Body of pancreas (tissue), 4 donors: ENCODE measurements around the gene RGS14. TPM values are rescaled to one million over a fixed set of nuclear protein-coding genes. Genes with fewer than 3 reads are reported as not detected.
"Not testable (repeated sequence)": the region's sequence is repeated elsewhere in the genome, so short reads cannot be mapped to it uniquely, and the experiment has no call there.

ENCODE experiments used
- ATAC-seq: fragments of 150-250 bp; one replicate; pipeline ENCODE4 v1.9.1; 2016
- DNase-seq, 4 donors: peaks; one replicate each; pipeline ENCODE4 v3.0.0-alpha.2; 2019
- H3K27ac ChIP-seq, 4 donors: fragments of 200-600 bp; sonication (generic); 1 replicate in 3 of 4; 2 replicates in 1 of 4; pipeline versions ENCODE4 v1.5.1 to v1.6.1; 2016 to 2019; ENCODE audit warnings: mild to moderate bottlenecking in 1 of 4, mixed read lengths in 1 of 4, moderate library complexity in 1 of 4
- H3K27me3 ChIP-seq, 2 donors: fragments of 200-600 bp; sonication (generic); one replicate each; pipeline ENCODE4 v1.6.0; 2016; ENCODE audit warnings: mild to moderate bottlenecking in 1 of 2
- H3K36me3 ChIP-seq, 2 donors: fragments of 200-600 bp; sonication (generic); replicated peaks in 1 of 2; 2 replicates each; pipeline ENCODE4 v1.5.1; 2016; ENCODE audit warnings: low read depth in 2 of 2; ENCODE audit not compliant: insufficient read depth in 1 of 2
- H3K4me1 ChIP-seq: fragments of 200-600 bp; sonication (generic); one replicate; pipeline ENCODE4 v1.6.0; 2016
- H3K4me3 ChIP-seq, 2 donors: fragments of 200-600 bp; sonication (generic); 1 replicate in 1 of 2; 2 replicates in 1 of 2; pipeline ENCODE4 v1.5.1; 2016 to 2019
- H3K9me3 ChIP-seq, 3 donors: fragments of 200-600 bp; sonication (generic); 1 replicate in 2 of 3; 2 replicates in 1 of 3; pipeline ENCODE4 v1.5.1; 2016
- POLR2A ChIP-seq, 3 donors: fragments of 450-650 bp; IDR thresholded peaks; one replicate each; pipeline ENCODE4 v1.6.1; 2016; ENCODE audit warnings: antibody characterized with exemption in 3 of 3, mild to moderate bottlenecking in 2 of 3
- WGBS, 2 donors: methylation state at CpG; one replicate each; pipeline ENCODE4 v1.1.5; 2017; 5-methylcytosine and 5-hydroxymethylcytosine counted together
- intact Hi-C: fragments of 100-400 bp; cut with DNase I; formaldehyde crosslinking; loops from one replicate; pipeline ENCODE4 v1.15.1; 2023
- total RNA-seq, 2 donors: library from RNA; depleted of rRNA; stranded (reverse); fragments of >200 nt; gene quantifications; one replicate each; pipeline ENCODE4 v1.1.0, GENCODE V29; 2016
- TF ChIP-seq, protein P1 (sequence below), 7 experiments: fragments of 450-650 bp in 4 of 7; fragments of 200-600 bp in 3 of 7; sonication (generic) in 3 of 7; IDR thresholded peaks; one replicate each; pipeline ENCODE4 v1.5.1; 2016 to 2019; ENCODE audit warnings: antibody characterized with exemption in 7 of 7

The RGS14 gene
- total RNA-seq, 2 donors from 2014 or later: 15.0 to 39.2 TPM

DNA sequence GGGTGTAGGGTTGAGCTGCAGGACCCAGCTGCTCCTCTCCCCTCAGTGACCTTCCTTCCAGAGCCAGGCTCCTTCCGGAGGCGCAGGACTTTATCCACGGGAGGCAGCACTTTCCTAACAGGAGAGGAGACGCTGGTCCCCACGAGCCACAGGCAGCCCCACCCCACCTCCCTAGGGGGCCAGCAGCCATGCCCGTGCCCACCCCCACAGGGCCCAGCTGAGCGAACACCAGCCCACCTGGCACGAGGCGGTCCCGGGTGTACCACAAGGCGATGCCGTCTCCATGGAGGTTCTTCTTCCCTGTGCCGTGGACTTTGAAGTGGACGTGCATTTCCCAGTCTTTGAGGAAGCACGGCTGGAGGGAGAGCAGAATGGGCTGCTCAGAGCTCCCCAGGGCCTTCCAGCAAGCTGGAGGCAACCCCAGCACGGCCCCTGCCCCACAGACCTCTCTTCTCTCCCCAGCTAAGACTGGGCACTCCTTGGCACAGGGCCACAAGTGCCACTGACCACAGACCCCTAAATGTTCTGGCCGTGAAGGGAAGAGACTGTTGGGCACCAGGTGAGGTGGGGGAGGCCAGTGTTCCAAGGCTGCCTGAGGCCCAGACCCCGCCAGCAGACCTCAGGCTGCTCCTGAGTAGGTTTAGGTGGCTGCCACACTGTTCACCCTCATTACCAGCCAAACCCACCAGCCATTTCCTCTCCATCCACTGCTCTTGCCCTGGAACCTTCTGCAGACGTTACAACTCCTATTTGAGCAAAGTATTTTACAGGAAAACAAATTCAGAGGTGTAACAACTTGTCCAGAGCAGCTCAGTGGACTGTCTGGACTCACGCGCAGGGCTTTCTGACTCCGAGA lies 19.2 kb upstream of the RGS14 start:
- TF ChIP-seq, protein P1, sequence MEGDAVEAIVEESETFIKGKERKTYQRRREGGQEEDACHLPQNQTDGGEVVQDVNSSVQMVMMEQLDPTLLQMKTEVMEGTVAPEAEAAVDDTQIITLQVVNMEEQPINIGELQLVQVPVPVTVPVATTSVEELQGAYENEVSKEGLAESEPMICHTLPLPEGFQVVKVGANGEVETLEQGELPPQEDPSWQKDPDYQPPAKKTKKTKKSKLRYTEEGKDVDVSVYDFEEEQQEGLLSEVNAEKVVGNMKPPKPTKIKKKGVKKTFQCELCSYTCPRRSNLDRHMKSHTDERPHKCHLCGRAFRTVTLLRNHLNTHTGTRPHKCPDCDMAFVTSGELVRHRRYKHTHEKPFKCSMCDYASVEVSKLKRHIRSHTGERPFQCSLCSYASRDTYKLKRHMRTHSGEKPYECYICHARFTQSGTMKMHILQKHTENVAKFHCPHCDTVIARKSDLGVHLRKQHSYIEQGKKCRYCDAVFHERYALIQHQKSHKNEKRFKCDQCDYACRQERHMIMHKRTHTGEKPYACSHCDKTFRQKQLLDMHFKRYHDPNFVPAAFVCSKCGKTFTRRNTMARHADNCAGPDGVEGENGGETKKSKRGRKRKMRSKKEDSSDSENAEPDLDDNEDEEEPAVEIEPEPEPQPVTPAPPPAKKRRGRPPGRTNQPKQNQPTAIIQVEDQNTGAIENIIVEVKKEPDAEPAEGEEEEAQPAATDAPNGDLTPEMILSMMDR (IDR thresholded peaks at IDR 0.05): no peak
- TF ChIP-seq POLR2A (IDR thresholded peaks at IDR 0.05): no peak
- H3K4me1 ChIP-seq: peaks cover 5% of the 10 kb centered on the region
- no peaks in the 10 kb centered on the region for H3K27me3 ChIP-seq
- H3K4me3 ChIP-seq: no peak overlapping the region
- intact Hi-C loops: no loop called here
- H3K9me3 ChIP-seq: no peaks in the 10 kb centered on the region
- DNase-seq (no peak), ATAC-seq (no peak)
- H3K27ac ChIP-seq: no peak overlapping the region
- peaks cover 17 to 37% of the 10 kb centered on the region in 2 donors for H3K36me3 ChIP-seq
- 83 to 96% methylated on average over 6 to 22 of the region's 22 CpGs for WGBS, 2 donors

DNA sequence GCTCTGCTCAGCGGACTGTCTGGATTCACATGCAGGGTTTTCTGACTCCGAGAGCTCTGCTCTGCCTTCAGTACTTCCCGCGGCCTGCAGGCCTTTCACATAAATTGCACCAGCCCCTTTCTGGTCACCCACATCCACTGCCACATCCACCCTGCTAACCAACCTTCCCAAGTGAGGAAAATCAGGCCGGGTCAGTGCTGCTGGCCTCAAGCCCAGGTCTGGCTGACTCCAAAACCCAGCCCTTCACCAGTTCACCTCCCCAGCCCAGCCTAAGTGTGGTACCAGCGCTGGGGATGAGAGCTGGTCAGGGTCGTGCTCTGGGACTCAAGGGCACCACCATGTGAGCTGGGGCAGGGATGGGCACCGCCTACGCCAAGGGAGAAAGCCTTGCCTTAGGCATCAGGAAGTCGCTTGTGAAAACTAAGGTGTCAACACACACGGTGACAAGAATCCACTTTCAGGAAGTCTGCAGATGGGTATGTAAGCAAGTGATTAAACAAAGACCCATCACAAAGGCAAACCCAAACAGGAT lies 18.6 kb upstream of the RGS14 start:
- peaks cover 14 to 31% of the 10 kb centered on the region in 2 donors for H3K36me3 ChIP-seq
- DNase-seq (no peak), ATAC-seq (no peak)
- no peaks in the 10 kb centered on the region for H3K9me3 ChIP-seq
- no peaks in the 10 kb centered on the region for H3K27me3 ChIP-seq
- no peak overlapping the region for H3K4me3 ChIP-seq
- H3K4me1 ChIP-seq: peaks cover 5% of the 10 kb centered on the region
- 62 to 66% methylated on average over 11 of the region's 11 CpGs for WGBS, 2 donors
- TF ChIP-seq, protein P1 (IDR thresholded peaks at IDR 0.05): no peak
- TF ChIP-seq POLR2A (IDR thresholded peaks at IDR 0.05): no peak
- intact Hi-C loops: no loop called here
- H3K27ac ChIP-seq: no peak overlapping the region

DNA sequence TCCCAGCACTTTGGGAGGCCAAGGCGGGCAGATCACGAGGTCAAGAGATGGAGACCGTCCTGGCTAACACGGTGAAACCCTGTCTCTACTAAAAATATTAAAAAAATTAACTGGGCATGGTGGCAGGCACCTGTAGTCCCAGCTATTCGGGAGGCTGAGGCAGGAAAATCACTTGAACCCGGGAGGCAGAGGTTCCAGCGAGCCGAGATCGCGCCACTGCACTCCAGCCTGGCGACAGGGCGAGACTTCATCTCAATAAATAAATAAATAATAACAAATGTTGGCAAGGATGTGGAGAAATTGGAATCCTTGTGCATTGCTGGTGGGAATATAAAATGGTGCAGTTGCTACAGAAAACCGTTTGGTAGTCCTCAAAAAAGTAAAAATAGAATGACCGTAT lies 14.7 kb upstream of the RGS14 start:
- H3K36me3 ChIP-seq, intact Hi-C loops, ATAC-seq, H3K9me3 ChIP-seq, H3K27ac ChIP-seq, H3K27me3 ChIP-seq, DNase-seq, H3K4me3 ChIP-seq: not testable (repeated sequence)
- H3K4me1 ChIP-seq: peaks cover 26% of the 10 kb centered on the region
- WGBS, 2 donors: 90 to 93% methylated on average over 14 of the region's 14 CpGs

DNA sequence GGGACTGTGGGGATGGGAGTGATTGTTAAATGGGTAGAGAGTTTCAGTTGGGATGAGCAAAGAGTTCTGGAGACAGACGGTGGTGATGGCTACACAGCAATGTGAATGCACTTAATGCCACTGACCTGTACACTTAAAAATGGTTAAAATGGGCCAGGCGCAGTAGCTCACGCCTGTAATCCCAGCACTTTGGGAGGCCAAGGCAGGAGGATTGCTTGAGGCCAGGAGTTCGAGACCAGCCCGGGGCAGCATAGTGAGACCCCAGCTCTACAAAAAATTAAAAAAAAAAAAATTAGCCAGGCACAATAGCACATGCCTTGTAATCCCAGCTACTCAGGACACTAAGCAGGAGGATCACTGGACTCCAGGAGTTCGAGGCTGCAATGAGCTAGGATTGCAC lies 13.9 kb upstream of the RGS14 start:
- H3K27ac ChIP-seq: no peak overlapping the region
- no peak overlapping the region for H3K4me3 ChIP-seq
- no peaks in the 10 kb centered on the region for H3K36me3 ChIP-seq
- ATAC-seq (no peak), DNase-seq (no peak)
- WGBS, 2 donors: 89 to 94% methylated on average over 6 of the region's 6 CpGs
- H3K27me3 ChIP-seq: no peaks in the 10 kb centered on the region
- intact Hi-C loops: no loop called here
- H3K4me1 ChIP-seq: peaks cover 31% of the 10 kb centered on the region
- no peak for TF ChIP-seq POLR2A (IDR thresholded peaks at IDR 0.05)
- TF ChIP-seq, protein P1 (IDR thresholded peaks at IDR 0.05): no peak
- no peaks in the 10 kb centered on the region for H3K9me3 ChIP-seq

DNA sequence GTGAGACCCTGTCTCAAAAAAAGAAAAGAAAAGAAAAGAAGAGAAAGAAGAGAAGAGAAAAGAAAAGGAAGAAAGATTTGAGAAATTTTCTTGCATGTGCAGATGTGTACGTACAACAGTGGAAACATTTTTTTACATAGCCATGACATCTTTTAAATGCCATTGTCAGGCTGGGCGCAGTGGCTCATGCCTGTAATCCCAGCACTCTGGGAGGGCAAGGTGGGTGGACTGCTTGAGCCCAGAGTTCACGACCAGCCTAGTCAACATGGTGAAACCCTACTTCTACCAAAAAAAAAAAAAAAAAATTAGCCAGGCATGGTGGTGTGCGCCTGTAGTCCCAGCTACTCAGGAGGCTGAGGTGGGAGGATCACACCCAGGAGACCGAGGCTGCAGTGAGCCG lies 12.8 kb upstream of the RGS14 start:
- intact Hi-C loops: no loop called here
- Histone ChIP-seq H3K27me3 (no peaks in the 10 kb centered on the region), H3K4me1 (peaks cover 37% of the 10 kb centered on the region), H3K4me3 (no peak overlapping the region), H3K36me3 (no peaks in the 10 kb centered on the region), H3K9me3 (no peaks in the 10 kb centered on the region), H3K27ac (no peak overlapping the region)
- TF ChIP-seq, protein P1 (IDR thresholded peaks at IDR 0.05): no peak
- TF ChIP-seq POLR2A (IDR thresholded peaks at IDR 0.05): no peak
- WGBS, 2 donors: 92 to 94% methylated on average over 6 of the region's 6 CpGs
- DNase-seq: no peak
- no peak for ATAC-seq
